Activated T-cell treated with anti-CD3 and anti-CD28 coated beads, Interleukin-2, amount 50 U/mL, for 48 hours (primary cell): ENCODE data around the gene UBXN10.

Experiments
- DNase-seq, 2 experiments: peaks; one replicate each; pipeline ENCODE4 v3.0.0-alpha.2; 2020

The UBXN10 gene, protein sequence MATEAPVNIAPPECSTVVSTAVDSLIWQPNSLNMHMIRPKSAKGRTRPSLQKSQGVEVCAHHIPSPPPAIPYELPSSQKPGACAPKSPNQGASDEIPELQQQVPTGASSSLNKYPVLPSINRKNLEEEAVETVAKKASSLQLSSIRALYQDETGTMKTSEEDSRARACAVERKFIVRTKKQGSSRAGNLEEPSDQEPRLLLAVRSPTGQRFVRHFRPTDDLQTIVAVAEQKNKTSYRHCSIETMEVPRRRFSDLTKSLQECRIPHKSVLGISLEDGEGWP

DNA sequence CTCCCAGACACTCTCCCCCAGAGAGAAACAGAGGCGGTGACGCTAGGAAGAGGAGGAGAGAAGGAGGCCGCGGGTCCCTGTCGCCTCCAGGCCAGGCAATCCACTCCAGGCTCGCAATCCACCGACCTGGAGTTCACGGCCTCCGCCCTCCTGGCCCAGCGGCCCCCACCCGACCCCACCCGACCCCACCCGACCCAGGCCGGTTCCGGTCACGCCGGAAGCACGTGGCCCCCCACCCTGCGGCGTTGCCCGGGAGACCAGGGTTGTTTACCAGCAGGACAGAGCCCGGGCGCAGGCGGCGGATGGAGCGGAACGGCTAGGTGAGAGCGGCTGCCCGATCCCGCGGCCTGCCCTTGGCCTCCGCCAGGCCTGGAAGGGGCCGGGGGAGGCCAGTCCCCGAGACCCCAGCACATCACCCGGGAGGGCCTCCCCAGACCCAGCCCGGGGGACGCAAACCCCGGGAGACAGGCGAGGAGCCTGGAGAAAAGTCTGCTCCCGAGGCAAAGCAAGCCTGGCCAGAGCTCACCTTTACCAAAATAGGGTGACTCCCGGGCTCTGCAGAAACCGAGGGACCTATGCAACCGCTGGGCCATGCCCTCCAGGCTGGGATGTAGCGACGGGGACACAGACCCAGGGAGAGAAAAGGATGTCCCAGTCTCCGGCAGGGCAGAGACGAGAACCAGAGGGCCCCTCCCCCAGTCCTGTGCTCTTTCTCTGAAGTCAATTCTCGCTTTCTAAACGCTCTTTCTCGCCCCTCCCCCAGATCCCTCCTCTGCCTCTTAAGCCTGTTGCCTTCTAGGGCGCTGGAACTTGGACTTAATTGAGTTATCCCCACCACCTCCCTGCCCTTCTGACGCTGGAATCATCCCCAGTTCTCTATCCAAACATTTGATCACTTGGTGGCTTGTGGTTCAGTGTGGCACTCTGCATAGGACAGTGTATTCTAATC, at the start of gene UBXN10, which contains the start of gene PLA2G2C:
TSS of gene UBXN10 (plus strand) at position 263 of the 949 bp plus-strand sequence. CDS start 4,466 bp downstream, outside the sequence.
TSS of gene PLA2G2C (minus strand) at position 685 of the 949 bp plus-strand sequence. CDS start 9,155 bp downstream, outside the sequence.
- DNase-seq: peak; percentile 81 to 83

DNA sequence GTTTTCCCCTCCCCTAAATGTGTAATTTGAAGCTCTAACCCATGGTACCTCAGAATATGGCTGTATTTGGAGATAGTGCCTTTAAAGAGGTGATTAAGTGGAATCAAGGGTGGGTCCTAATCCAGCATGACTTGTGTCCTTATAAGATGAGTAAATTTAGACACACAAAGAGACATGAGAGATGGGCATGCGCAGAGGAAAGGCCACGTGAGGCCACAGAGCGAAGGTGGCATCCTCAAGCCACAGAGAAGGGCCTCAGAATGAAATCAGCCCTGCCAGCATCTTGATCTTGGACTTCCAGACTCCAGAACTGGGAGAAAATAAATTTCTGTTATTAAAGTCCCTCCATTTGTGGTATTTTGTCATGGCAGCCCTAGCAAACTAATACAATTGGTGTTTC, 49.6 kb upstream of the UBXN10 start:
- DNase-seq: no peak

DNA sequence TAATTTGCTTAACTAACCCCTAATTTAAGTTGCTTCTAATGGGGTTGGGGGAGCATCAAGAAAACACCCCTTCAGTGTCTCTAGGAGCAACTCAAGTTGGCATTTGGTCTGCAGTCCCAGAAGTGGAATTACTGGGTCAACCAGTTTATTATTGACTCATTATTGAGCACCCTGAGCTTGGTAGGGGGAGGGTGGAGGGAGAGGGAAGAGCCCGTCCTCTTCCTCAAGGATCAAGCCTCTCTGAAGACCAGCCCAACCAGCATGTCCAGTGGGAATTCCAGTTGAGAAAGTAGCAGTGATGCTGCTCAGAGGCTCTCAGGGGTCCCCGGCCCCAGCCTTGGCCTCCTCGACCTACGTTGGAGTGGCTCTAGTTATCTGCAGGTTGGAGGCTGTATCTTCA, 48.8 kb upstream of the UBXN10 start:
- DNase-seq: no peak

DNA sequence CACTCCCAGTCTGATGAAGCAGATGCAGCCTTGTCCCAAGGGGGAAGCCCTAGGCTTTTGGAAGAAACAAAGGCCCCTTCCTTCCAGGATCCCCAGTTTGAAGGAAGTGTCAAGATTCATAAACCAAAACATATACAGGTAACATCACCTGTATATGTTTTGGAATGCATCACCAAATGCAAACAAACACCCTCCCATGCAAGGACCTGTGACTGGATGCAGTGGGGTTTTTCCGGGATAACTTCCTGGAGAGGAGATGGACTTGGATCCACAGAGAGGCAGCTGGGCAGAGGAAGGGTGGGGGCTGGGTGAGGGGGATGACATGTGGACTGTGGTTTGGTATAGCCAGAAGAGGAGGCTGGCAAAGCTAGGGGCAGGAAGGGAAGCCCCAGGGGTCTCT, 48.3 kb upstream of the UBXN10 start:
- no peak for DNase-seq

DNA sequence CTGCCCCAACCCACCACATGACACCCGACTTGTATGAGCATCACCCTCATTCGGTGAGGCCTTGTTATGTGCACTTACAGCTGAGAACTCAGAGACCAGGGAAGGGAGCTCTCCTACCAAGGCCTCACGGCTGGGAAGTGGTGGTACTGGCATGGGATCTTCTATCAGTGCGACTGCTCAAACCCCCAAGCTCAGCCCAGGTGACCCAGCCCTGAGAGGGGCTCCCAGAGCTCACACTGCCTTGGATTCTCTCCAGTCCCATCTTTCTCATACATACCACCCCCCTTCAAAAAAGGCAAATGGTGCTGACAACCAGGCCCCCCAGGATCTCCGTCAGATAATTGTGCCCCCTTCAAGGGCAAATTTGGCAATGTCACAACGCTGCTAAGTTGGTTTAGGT, 47.5 kb upstream of the UBXN10 start:
- no peak for DNase-seq

DNA sequence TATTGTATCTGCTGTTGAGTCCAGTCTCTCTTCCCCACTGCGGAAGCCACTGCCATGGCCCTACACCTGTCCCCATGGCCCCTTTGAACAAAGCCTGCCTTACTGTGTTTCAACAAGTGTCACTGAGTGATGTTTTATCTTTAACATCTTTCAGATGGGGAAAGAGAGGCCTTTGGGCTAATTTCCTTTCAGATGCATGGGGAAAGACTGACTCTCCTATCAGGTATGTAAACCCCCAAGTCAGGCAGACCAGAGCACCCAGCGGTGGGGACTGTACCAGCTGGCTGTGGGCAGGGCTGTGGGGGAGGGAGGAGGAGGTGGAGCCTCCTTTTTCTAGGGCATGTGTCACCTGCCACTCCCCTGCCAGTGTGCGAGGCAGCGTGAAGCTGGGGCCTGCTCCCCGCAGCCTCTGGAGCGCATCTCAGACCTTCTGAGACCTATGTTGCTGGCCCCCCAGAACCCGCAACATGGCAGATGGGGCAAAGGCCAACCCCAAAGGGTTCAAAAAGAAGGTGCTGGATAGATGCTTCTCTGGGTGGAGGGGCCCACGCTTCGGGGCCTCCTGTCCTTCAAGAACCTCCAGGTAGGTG, 46.8 kb upstream of the UBXN10 start, which contains the start of gene PLA2G2F:
TSS of gene PLA2G2F (plus strand) at position 363 of the 590 bp plus-strand sequence. CDS start at position 468, 105 bp downstream.
- no peak for DNase-seq

DNA sequence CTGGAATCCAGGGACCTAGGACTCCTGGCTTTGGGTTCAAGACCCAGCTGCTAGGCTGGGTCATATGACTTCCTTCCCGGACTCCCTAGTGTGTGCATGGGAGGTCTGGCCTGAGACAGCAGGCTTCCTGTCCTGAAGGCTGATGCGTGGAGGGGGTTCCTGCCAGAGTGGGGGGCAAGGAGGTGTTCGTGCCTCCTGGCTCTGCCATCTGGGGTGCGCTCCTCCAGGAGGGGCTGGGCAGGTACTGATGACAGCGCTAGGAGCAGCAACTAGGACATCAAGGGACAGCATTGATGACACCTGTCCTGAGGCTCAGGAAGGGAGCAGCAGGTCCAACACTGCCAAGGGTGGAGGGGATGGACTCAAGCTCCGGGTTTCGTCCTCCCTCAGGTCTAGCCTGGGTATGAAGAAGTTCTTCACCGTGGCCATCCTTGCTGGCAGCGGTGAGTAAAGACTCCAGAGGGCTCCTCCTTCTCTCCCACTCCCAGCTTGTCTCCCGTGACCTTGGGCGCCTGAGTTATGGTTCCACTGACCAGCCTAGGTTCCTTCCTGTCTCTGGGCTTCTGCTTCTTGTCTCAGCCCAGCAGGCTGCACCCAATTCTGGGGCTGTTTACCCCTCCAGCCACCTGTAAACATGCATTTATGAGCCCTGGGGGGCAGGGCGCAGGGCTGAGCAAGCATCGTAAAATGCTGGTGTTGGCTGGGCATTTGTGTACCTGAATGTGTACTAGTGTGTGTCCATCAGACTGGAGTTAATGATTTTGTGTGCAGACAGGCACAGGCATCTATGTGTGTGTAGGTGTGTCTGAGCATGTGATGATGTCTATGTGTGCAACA, 45.9 kb upstream of the UBXN10 start:
- no peak for DNase-seq

DNA sequence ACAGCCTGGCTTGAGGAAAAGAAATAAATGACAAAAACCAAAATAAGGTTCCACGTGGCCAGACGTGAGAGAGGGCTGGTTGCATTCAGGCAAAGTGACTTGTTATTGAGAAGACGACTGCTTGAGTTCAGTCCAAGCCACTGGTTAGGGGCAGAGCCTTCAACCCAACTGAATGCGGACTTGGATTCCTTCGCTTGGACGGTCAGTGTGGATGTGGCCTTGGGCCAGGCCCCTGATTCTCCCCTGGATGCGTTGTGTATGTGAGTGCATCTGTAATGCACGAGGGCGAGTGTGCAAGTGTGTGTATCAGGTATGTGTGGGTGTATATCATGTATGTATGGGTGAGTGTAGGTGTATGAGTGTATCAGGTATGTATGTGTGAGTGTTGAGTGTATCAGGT, 44.9 kb upstream of the UBXN10 start:
- DNase-seq: no peak

DNA sequence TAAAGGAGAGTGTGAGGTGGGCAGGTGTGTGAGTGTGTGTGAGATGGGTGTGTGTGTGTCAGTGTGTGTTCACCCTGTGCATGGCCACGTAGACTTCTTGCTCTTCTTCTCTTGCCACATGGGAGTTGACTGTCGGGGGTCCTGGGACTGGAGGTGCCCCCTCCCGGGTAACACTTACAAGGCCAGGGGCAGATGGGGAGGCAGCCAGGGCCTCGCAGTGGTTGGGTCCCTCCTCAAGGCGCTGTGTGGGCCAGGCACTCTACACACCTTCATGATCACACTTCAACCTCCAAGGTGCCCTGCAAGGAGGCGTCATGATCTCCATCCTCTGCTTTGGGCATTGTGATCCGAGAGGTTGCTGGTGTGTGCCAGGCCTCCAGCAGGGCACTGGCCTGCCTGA, 44.4 kb upstream of the UBXN10 start:
- no peak for DNase-seq

DNA sequence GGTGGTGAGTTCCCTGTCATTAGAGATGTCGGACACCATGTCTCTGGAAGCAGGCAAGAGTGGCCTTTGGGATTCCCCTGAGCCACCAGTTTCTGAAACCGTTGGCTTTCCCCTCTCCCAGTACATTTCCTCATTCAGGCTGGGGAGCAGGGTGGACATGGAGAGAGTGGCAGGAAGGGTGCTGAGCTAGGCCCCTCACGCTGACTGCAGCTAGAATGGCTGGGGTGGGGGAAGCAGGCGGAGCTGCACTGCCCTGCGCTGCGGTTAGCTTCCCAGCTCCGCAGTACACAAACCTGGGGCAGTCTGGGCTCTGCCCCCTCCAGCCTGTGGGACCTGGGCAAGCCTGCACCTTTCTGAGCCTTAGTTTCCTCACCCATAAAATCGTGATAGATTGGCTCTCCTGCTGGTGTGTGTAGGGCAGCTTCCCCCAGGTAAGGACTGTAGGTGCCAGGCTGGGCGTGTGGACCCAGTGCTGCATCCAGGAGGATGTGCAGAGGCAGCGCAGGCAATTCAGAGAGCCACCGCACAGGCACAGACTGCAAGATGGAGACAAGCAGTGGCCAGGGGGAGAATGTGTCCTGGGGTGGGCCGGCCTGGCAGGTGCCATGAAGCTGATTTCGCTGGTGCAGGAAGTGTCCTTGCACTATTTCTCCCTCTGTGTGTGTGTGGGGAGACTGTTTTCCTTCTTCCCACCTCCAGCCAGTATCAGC, 43.7 kb upstream of the UBXN10 start:
- DNase-seq: no peak

DNA sequence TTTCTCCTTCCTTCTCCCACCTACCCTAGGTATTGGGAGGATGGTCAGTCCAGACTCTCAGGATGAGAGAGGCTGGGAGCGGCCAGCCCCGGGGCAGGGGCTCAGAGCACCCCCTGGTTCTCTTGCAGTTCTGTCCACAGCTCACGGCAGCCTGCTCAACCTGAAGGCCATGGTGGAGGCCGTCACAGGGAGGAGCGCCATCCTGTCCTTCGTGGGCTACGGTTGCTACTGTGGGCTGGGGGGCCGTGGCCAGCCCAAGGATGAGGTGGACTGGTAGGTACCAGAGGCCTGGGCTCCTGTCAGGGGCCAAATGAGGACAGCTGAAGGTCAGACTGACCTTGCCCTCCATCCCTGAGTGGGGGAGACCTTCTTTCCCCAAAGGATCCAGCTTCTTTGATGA, 42.6 kb upstream of the UBXN10 start:
- no peak for DNase-seq

DNA sequence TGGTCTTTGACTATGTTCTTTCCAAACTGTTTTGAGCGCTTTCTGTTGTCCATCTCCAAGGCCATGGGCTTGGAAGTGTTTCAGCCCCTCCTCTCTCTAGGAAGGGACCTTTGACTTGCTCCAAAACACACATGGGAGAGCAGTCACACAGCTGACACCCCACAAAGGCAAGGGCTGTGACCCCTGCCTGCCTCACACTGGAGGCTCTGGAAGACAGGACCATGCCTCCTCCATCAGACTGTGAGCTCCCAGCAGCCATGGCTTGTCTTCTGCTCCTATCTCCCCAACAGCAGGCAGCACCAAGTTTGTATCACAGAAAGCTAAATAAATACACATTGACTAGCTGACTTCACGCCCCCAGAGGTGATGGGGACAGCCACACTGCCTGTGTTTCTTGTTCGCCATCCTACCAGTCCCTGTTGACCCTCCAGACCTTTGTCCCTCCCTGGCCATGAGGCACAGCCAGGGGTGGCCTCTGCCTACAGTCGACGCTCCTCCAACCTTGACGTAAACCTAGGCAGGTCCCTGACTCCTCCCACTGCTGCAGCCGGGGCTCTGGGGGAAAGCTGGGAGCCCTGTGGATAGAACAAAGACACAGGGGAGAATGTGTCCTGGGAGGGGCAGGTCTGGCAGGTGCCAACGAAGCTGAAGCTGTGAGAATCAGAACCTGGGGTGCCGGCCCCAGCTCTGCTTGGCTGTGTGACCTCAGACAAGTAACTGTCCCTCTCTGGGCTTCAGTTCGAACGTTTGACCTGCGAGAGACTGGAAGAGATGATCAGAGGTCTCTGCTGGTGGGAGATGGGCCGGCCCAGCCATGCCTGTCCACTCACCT, 41.9 kb upstream of the UBXN10 start:
- no peak for DNase-seq

DNA sequence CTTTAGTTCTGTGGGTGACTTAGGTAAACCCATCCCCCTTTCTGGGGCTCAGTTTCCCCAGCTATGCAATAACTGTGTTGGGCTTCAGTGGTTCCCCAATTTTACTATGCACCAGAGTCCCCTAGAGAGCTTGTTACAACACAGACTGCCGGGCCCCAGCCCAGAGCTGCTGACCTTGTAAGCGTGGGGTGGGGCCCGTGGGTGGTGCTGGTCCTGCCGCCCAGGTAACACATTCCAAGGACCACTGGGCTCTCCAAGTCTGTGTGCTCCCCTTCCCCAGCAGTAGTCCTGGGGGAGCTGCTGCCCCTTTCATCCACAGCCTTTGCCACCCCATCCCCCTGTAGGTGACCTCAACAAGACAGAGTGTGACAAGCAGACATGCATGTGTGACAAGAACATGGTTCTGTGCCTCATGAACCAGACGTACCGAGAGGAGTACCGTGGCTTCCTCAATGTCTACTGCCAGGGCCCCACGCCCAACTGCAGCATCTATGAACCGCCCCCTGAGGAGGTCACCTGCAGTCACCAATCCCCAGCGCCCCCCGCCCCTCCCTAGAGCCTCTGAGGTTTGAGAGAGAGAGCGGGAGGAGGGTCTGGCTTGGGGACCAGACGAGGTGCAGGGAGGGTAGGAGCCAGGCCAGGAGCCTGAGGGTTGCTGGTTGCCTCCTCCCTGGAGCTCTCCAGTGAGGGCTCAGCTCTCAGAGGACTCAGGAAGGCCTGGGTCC, 37.9 kb upstream of the UBXN10 start:
- no peak for DNase-seq

DNA sequence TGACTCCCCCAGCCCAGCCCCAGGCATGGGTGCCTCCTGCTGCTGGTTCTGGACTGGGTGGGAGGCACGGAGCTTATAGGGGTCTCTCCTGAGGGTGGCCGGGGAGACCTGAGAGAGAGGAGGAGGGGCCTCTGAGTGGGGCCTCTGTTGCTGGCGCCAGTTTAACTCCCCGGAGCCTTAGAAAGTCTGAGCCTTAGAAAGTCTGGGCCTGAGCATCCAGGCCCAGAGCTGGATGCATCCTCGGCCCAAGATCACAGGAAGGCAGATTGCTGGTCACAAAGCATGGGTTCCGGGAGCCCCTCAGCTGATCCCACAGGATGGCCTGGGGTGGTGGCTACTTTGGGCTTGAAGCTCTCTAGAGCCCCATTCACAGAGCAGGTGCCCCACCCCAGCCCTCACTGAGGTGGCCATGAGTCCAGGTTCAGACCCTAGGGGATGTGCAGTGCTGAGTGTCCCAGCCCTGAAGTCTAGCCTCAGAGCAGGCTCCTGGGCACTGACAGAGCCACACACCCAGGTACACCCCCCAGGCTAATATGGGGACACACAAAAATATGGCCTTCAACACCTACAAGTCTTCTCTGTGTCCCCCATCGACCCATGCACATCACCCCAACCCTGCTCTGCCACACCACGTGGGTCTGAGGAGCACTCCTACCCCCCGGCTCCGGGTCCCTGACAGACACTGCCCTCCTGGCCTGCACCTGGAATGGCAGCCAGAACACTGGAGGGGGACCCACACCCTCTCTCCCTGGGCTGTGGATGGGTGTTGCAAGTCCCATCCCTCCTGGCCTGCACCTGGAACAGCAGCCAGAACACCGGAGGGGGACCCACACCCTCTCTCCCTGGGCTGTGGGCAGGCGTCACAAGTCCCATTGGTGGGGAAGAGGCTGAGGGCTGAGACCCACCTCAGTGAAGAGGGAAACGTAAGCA, 37.1 kb upstream of the UBXN10 start:
- DNase-seq: no peak

DNA sequence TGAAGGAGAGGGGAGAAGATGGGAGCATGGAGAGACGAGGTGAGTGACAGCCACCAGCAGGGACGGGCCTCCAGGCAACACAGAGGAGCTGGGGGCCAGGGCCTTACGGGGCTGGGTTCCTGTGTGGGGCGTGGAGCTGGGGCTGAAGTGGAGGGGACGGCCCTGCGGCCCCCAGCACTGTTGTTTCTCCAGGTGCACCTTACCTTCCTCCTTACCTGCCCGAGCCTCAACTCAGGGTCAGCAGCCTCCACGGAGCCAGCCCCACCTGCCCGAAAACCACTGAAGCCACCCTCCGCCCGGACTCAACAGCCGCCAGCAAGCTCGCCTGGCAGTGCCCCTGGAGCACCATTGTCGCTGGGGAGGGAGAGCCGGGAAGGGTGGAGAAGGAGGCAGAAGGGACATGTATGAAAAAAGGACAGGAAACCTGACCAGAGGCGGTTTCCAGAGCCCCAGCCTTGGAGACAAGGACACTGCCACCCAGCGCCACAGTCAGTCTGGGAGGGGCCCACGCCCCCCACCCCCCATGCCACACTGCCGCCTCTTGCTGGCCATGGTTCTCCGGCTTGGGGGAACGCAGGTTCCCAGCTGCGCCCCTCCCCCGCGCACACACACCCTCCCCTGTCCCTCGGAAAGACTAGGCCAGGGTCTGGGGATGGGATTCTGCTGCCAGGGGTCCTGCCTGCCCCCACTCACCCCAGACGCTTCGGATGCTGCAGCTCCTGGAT, 36.1 kb upstream of the UBXN10 start:
- no peak for DNase-seq

DNA sequence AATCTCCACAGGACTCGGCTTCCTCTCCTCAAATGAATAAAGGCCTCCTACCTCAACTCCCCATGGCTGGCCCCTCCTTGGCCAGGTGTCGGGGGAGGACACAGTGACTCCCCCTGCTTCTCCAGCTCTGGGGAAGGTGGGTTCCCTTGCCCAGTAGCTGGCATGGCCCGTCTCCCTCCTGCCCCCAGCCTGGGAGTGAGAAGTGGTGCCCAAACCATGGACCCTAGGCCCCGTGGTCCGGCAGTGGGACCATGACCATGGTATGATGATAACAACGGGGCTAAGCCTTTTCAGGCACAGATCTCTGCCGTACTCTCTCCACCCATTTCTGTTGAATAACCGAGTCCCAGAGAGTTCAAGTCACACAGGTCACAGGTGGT, 35.6 kb upstream of the UBXN10 start:
- no peak for DNase-seq

DNA sequence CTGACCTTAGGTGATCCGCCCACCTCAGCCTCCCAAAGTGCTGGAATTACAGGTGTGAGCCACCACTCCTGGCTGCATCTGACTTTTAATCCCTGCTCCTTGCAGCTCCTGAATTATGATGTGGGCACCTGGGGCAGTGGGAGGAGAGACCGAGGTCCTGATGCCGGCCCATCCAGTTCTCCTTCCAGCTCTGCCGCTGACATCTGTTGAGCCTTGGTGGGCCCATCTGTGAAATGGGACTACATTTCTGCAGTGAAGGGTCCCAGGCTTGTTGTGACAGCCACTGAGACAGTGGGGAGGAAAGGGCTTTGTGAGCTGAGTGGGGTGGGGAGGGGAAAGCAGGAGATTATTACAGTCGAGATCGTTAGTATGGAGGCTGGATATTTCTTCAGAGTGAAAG, 34.9 kb upstream of the UBXN10 start:
- no peak for DNase-seq

DNA sequence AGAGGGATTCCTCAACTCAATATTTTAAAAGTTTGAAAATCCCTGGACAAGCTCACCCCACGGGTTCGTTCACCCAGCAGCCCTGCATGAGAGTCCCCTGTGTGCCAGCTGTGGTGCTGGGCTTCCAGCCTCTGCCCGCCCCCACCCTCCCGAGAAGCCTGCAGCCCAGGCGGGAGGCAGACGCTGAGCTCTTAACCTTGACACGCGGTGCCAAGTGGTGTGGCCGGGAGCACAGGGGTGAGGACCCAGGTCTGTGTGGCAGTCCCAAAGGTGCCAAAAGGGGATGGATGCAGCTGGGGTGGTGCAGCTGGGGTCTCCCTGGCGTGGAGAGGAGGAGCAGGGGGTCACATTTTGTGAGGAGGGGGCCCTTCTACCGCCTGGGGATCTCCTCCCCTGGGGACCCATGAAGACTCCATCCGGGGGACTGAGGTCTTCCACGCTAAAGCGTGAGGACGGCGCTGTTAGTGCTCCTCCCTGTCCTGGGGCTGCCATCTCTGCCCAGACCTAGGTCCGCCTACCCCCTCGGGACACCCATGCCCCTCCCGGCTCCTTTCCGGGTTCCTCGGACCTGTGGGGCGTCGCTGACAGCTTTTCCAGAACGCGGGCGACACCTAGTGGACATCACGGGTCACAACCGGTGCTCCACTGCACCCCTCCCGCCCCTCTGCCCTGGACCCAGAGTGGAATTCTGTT, 33.8 kb upstream of the UBXN10 start:
- peak; percentile 86 for DNase-seq
